ENCODE measurements around the gene PCYOX1L.
"Not testable (repeated sequence)": the region's sequence is repeated elsewhere in the genome, so short reads cannot be mapped to it uniquely, and the experiment has no call there.

The PCYOX1L gene

DNA sequence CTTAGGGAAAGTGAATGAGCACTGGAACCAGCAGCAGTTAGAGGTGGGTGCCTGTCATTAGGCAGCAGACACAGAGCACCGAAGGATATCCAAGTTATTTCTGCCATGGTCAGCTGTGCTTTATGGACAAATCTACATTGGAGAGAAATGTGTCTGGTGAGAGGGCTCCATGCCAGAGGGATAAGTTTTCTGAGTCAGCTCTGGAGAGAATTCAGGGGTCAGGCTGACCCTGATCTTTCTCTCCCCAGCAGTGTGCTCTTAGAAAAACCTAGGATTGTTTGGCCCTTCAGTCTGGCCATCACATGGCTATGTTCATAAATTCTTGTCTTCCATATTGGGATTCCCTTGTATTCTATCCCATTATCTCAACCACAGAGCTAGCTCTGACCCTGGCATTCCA is 30.1 kb downstream of the PCYOX1L start:
- DNase-seq = peak; percentile 64

DNA sequence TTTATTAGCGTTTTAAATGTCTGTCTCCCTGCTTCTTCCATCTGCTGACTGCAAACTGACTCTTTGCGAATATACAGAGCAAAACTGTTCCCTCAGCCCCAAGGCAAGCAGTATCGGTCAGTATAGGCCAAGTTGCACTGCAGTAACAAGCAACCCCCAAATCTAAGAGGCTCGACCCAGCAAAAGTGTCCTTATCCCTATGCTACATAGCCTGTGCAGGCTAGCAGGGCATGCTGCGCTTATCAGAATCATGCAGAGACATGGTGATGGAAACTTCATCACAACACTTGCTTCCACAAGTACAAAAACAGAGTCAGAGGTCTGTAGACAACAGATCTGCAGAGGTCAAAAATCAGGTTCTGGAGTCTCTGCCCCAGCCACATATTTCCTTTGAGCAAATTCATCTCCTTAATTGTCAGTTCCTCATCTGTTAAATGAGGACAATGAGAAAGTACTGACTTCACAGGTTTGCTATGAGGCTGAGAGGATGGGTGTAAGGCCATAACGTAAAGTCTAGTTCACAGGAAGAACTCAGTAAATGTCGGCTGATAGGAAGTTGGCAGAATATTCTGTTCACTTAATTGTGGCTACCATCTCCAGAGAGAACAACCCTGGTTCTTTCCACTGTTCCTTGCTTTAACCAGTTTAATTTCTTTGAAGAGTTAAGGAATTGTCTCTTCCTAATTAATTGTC is 30.8 kb downstream of the PCYOX1L start:
- no peak for DNase-seq

DNA sequence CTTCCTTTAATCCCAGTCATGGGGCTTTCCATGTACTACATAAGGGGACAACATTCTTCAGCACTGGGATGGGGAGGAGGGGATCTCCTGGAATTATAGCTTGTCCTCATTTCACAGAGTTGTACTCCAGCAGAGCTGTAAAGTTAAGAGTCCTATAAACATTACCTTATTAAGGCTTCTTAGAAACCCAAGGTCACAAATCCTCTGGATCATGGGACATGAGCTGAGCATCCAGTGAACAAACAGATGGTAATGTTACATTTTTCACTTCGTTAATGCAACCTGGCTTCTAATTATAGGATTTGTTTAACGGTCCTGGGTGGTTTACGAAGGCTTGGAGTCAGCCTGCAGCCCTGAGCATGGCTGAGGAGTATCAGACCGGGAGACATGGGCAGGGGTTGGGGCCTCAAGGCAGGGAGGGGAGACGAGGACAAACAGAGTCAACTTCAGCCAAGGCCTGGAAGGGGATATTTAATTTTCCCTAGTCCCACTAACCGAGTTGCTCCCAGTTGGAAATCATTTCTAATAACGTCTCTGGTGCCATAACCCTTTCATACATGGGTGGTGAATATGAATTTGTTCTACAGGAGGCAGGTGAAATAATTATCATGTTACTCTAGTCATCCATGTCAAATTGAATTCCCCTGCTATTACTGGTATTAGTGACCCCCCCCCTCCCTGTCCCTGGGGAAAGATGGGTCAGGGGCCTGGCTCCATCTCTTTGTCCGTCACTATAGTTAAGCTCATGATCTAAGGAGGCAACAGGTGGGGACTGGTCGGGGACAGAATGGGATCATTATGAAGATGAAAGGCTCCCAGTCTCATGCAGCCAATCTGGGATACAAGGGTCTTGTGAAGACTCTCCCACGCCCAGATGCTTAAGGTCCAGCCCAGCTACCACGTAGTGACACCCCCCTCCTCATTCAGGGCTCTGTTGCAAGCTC is 32.0 kb downstream of the PCYOX1L start:
- no peak for DNase-seq

DNA sequence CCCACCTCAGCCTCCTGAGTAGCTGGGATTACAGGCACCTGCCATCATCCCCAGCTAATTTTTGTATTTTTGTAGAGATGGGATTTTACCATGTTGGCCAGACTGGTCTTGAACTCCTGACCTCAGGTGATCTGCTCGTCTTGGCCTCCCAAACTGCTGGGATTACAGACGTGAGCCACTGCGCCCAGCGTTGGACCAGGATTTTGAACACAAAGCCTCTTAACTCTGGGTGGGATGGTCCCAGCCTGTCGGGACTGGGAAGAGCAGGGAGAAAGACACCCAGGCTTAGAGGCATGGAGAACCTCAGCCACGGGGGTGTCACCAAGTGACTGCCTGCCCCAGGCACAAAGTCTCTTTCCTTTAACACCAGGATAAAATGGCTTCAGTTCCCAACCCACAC is 33.2 kb downstream of the PCYOX1L start:
- not testable (repeated sequence) for DNase-seq

DNA sequence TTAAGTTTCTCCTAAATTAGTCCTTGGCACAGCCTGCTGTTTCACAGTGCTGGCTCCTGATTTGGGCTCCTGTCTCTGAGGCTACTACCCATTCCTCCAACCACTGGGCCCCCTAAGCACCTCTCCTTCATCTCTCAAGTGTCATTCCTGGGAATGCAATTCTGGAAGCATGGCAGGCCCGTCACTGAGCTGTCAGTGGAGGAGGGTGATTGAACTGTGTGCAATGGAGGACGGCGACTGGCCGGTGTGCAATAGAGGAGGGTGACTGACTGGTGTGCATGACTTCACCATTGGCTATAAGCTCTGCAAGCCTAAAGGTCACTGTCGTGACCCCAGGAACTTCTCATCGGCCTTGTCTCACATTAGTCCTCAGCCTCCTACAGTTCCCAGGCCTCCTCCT is 33.7 kb downstream of the PCYOX1L start:
- no peak for DNase-seq

DNA sequence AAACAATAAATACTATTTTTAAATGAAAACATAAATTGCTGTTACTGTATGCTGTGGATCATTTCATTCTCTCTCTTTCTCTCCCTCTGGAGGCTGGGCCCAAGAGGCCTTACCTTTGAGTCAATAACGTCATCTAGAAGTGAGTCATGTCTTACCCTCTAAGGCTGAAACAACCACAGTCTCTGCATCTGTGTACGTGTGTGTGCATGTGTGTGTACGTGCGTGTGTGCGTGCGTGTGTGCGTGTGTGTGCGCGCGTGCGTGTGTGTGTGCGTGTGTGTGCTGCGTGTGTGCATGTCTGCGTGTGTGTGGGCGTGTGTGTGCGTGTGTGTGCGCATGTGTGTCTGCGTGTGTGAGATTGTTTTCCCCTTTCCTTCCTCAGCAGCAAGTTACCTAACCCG is 34.9 kb downstream of the PCYOX1L start:
- DNase-seq = peak; percentile 77

DNA sequence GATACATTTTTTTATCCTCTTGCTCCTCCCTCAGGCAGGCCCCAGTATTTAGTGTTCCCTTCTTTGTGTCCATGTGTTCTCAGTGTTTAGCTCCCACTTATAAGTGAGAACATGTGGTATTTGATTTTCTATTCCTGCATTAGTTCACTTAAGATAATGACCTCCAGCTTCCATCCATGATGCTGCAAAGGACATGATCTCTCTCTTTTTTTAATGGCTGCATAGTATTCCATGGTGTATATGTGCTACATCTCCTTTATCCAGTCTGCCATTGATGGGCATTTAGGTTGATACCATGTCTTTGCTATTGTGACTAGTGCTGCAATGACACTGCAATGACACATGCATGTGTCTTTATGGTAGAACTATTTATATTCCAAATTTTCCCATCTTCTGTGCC is 37.1 kb downstream of the PCYOX1L start:
- DNase-seq = not testable (repeated sequence)

DNA sequence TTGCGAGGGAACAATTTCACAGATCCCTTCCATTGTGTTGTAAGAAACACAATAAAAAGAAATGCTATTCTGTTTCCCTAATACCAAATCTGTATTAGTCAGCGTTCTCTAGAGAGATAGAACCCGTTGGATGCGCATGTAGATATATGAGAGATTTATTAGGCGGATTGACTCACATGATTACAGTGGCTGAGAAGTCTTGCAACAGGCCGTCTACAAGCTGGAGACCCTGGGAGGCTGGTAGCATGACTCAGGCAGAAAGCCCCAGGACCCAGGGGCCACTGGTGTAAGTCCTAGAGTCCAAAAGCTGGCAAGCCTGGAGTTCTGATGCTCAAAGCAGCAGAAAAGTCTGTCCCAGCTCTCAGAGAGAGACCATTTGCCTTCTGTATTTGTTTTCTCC is 39.7 kb downstream of the PCYOX1L start:
- peak; percentile 98 for DNase-seq

DNA sequence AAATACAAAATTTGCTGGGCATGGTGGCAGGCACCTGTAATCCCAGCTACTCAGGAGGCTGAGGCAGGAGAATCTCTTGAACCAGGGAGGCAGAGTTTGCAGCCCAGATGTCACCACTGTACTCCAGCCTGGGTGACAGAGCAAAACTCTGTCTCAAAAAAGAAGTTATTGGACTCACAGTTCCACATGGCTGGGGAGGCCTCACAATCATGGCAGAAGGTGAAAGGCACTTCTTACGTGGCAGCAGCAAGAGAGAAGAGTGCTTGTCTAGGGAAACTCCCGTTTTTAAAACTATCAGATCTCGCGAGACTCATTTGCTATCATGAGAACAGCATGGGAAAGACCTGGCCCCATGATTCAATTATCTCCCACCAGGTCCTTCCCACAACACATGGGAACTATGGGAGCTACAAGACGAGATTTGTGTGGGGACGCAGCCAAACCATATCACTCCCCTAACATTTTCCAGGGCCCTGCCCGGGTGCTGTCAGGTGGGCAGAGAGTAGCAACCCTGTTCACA is 41.0 kb downstream of the PCYOX1L start:
- DNase-seq = not testable (repeated sequence)

DNA sequence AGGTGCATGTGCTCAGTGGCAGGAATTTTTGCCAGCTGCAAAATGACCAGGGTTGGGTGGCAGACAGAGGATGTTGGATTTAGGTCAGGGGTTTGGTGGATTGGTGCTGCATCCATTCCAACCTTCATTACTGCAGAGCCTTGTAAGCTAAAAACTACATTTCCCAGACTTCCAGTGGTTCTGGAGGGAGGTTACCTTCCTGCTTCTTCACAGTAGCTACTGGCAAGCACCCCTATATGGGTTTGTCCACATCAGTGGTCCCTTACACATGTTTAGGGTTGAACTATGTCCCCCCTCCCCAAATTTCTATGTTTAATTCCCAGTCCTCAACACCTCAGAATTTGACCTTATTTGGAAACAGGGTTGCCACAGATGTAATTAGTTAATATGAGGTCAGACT is 41.9 kb downstream of the PCYOX1L start:
- no peak for DNase-seq

DNA sequence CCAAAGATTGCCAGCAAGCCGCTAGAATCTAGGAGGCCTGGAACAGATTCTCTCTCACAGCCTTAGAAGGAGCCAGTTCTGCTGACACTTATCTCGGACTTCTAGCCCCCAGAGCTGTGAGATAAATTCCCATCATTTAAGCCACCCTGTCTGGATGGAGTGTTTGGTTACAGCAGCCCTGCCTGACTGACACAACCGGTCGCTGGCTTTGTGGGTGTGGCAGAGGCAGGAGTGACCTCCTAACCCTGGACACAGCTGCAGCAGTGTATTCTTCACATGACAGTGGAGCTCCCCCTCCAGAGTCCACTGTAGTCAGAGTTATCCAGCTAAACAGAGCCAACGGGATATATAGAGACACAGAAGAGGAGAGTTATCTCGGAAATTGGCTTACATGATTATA is 42.5 kb downstream of the PCYOX1L start:
- DNase-seq = no peak

DNA sequence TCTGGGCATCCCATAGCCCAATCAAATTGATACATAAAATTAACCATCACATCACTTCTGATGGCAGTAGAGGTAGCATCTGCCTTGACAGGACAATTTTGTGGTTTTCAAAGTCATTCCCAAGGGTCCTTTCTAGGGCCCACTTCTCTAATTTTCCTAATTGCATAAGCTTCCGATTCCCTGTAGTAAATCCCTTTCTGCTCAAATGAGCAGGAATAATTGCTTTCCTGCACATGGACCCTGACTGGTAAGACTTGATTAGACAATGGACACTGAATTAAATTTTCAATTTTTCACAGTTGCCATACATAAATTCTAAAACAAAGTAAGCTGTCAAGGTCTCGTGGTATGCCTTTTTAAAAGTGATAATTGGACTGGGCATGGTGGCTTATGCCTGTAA is 43.2 kb downstream of the PCYOX1L start:
- no peak for DNase-seq

DNA sequence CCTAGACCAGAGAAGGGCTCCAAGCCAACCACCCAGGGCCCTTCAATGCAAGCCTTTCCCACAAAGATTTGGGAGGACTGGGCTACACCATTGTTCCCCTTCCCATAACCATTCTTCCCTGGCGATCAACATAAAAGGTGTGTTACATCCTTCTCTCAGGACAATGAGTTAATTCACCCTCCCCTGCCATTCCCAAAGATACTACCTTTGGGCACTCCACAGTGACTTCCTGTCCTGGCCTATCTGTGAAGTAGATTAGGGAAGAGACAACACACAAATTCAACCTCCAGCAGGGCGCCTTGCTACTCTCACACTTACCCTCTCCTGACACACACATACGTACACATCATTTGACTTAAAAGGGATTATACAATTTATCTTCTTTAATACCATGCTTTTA is 44.4 kb downstream of the PCYOX1L start:
- no peak for DNase-seq

DNA sequence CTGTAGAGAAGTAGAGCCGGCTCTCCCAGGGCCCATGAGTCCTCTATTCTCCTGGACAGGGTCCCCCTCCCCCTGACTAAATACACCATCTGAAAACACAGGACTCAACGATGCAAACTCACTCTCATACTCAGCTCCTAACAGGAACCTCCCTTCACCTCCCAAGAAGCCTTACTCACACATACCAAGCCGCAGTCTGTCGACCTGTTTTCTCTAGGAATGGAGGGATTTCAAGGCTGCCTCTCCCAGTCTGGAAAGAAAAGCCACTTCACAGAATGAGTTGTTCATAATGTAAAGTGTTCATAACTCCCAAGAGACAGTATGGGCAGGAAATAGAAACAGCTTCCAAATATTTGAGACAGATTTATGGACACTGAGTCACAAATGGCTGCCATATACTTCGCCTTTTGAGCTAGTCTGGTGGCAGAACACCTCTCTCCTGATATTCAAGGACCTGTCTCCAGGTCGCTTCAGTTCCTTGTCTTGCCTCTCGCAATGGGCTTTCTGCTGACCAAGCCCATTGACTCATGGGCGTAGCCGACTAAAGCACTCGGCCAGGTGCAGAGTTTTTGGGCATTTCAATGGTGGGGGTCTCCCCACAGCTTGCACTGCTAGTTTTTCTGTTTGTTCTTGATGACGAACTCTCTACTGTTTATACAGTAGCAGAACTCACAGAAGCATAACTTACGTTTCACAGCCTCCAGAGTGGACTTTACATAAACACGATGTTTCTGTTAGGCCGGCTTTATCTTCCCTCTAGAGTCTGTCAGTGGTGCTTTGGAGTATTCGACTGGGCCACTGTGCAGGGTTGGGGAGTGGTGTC is 46.3 kb downstream of the PCYOX1L start:
- DNase-seq = peak; percentile 100

DNA sequence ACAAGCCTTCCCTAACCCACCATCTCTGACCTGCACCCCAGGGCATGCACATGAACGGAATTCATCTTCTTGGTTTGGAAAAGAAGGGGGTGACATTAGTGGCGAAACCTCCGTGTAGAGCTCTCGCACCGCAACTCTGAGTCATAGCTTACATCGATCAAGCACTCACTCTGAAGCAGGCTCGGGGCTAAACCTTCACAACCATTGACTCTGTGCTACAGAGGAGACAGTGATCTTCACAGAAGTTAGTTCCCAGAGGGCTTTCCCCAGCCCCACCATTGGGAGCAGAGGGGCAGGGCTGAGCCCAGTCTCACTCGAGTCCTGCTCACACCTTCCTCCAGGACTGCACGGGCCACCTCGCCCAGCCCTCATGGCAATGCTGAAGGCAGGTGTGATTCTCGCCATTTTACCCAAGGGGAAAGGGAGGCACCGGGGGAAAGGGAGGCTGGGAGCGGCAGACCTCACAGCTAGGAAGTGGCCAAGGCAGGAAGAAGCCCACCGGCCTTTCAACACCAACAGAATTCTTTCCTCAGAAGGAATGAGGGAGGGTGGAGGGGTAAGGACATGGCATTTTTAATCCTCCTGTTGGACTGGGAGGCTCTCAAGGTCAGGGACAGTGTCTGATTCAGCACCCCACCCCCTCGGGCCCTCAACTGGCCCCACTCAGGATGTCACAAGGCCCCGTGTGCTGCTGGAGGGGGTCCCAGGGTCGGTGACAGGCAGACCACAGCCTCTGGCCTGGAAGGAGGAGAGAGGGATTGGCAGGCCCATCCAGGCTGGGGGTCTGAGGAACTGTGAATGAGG is 47.1 kb downstream of the PCYOX1L start:
- peak; percentile 96 for DNase-seq

DNA sequence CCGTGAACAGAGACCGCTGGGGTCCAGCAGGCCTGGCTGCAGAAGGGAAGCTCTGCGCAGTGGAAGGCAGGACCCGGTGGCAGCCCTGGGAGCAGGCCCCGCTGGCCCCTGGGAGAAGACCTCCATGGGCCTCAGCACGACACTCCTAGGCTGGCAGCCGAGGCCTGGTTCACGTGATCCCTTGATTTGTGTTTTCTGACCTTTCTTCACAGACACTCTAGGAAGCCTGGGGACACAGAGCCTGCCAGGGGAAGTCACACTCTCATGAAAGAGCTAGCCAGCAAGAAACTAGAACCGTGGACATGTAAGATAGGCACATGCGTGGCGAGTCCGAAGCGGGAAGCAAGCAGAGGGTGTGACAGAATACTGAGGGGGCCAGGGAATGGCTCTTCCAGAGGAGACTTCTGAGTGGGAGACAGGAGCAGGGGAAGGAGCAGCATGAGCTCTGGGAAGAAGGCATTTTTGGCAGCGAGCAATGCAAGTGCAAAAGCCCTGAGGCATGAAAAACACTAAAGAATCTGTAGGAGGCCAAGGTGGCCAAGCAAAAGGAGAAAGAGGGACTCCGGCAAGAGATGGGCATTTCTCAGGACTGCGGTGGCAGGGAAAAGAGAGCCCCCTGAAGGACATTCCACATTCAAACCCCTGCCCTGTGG is 47.8 kb downstream of the PCYOX1L start:
- no peak for DNase-seq

DNA sequence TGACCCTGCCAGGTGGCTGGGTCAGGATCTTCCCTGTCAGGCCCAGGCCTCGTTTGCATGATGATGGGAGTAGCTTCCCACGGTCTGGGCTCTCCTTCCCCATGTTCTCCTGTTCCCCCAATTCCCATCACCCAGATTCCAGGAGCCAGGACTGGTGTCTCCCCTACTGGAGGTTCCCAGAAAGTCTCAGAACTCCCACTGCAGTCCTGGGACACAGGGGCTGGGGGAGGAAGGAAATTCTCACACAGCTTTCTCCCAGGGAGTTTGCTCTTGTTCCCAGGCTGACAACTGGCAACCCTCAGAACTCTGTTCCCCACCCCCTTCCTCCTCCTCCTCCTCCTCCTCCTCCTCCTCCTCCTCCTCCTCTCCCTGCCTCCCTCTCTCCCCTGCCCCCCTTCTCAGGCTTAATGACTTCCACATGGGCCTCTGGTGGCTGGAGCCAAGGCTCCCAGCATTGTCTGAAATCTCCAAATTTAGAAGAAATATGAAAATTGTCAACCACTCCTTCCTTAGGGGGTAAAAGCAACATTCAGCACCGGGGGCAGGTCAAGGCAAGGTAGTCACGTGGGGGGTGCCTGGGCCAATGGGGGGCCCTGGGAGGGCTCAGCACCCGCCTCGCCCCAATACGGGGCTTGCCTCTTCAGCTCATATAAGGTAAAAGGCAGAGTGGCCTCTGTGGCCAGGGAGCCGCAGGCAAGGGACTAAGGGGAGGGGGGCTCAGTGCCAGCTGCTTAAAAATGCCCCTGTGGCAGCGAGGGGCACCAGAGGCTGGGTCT is 48.5 kb downstream of the PCYOX1L start:
- DNase-seq = peak; percentile 100

DNA sequence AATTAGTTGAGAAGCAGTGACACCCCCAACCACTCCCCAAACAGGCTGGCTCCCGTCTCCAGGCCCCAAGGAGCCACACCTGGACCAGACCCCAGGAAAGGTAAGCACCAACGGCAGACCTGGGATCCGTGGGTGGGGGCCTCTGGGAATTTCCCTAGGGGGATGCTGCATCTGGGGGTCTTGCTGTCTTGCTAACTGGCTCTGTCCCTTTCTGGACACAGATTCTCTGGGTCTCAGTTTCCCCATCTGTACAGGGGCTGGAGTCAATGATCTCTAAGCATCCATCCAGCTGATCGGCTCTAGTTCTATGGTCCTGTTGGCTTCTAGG is 49.1 kb downstream of the PCYOX1L start:
- DNase-seq = no peak

DNA sequence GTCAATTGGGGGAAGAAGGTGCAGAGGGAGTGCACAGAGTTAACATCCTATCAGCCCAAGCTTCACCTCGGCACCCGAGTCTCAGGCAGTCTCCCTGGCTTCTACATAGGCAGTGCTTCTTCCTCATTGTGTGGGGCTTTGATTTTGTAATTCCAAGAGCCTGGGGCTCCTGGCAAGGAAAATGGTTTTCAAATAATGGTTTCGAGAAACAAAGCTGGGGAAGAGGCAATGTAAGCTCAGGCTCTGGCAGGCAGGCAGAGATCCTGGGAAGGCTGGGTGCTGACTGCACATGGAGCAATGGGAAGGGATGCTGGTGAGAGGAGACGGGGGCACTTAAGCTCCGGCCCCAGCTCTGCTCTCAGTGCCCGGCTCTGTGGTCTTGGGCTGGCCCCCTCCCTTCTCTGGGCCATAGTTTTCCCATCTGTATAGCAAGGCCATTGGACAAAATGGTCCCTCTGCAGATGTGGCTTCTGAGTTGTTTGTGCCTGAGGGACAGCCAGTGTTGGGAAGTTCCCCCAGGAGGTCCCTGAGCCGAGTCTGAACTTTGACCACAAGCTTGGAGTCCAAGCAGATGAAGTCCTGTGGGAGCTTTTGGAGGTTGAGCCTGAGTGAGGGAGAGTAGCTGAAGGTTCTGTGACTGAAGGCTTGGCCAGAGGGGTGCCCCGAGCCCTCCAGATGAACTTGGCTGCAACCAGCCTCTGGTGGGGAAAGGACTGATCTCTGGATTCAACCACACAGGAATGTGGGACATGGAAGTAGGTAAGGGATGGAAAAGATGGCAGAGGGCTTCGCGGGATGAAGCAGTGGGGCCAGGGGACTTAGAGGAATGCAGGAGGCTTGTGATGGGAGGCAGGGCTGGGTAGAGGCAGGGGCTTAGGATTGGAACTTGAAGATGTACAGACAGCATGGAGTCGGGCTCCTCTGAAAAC is 49.7 kb downstream of the PCYOX1L start:
- no peak for DNase-seq

All from fibroblast of skin of abdomen (primary cell).